IPS-NIHi11 (cell line): ENCODE results near the gene TTLL9.
"Not testable (repeated sequence)": the region's sequence is repeated elsewhere in the genome, so short reads cannot be mapped to it uniquely, and the experiment has no call there.

Experiments used
- DNase-seq: peaks from one replicate; pipeline ENCODE4 v3.0.0; 2012; ENCODE audit warnings: mixed read lengths, low spot score

Gene TTLL9

GRCh38 chr20:31883829-31884228 is 13.4 kb downstream of the TTLL9 start:
- no peak for DNase-seq

- DNase-seq, result no peak
Observed at GRCh38 chr20:31890646-31891045, 20.2 kb downstream of the TTLL9 start.

DNA sequence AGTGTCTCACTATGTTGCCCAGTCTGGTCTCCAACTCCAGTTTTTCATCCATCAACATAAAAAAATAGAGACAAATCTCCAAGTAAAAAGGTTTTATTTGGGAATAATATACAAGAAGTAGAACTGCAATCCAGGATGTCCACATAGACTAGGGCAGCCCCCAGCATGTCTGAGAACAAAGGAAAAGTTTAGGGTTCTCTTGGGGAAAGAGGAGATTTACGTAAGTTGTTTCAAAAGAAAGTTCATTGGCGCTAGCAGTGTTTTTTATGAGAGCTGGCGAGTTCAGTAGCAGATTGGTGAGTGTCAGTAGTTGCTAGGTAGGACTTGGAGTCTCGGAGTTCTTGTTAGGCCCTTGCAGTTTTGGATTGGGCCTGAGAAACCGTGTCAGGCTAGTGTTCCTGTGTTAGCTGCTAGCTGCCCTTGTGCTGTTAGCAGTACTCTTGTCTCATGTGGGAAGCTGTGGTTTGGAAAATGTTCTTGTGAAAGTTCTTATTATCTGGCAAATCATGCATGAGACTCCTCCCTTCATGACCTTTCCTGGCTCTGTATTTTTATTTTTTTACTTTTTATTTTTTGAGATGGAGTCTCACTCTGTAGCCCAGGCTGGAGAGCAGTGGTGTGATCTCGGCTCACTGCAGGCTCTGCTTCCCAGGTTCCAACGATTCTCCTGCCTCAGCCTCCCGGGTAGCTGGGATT is 24.7 kb downstream of the TTLL9 start:
- peak; percentile 77 for DNase-seq

DNA sequence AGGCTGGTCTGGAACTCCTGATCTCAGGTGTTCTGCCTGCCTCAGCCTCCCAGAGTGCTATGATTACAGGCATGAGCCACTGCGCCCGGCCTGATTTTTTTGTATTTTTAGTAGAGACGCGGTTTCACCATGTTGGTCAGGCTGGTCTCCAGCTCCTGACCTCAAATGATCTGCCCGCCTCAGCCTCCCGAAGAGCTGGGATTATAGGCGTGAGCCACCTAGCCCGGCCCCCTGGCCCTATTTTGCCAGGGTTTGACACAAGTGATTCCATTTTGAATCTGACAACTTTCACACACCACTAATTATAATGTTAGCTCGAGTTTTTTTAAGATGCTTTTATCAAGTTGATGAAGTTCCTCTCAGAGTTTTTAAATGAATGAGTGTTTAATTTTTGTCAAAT is 25.6 kb downstream of the TTLL9 start:
- DNase-seq, result no peak

DNA sequence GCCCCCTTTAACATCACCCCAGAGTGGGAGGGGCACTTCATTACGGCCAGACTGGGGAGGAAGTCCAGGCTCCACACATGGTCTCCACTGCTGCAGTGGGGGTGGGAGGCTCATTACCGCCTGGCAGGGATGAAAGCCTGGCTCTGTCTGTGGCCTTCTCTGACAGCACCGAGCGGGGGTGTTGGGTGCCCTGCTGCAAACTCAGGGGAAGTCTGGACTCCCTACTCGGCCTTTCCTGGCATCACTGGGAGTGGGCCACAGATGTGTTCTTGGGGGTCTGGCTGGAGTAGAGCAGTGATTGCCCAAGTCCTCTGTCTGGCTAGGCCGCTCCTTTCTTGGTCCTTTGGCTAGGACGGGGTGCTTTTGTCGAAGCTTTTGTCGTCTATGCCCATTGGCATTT is 27.1 kb downstream of the TTLL9 start:
- no peak for DNase-seq

- no peak for DNase-seq
Observed at GRCh38 chr20:31901615-31902014, 31.2 kb downstream of the TTLL9 start.

- DNase-seq, result no peak
Observed at GRCh38 chr20:31903627-31904386, 33.4 kb downstream of the TTLL9 start.

- no peak for DNase-seq
Observed at GRCh38 chr20:31906001-31906400, 35.6 kb downstream of the TTLL9 start.

- DNase-seq, result no peak
Observed at GRCh38 chr20:31907046-31907445, 36.6 kb downstream of the TTLL9 start.

GRCh38 chr20:31908016-31908415 is 37.6 kb downstream of the TTLL9 start:
- DNase-seq, result no peak

DNA sequence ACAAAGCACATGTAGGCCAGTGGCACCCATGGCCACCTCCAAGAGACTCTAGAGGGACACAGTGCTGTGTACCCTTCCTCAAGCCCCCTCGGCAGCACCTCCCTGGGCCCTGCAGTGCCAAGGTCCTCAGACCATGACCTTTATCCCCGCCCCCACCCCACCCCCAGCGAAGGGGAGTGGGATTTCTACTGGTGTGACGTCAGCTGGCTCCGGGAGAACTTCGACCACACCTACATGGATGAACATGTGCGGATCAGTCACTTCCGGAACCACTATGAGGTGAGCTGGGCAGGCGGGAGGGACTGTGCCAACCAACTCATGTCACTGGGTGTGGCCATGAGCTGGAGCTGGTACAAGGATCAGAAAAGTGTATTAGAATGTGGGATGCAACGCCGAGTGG is 38.0 kb downstream of the TTLL9 start:
- no peak for DNase-seq

DNA sequence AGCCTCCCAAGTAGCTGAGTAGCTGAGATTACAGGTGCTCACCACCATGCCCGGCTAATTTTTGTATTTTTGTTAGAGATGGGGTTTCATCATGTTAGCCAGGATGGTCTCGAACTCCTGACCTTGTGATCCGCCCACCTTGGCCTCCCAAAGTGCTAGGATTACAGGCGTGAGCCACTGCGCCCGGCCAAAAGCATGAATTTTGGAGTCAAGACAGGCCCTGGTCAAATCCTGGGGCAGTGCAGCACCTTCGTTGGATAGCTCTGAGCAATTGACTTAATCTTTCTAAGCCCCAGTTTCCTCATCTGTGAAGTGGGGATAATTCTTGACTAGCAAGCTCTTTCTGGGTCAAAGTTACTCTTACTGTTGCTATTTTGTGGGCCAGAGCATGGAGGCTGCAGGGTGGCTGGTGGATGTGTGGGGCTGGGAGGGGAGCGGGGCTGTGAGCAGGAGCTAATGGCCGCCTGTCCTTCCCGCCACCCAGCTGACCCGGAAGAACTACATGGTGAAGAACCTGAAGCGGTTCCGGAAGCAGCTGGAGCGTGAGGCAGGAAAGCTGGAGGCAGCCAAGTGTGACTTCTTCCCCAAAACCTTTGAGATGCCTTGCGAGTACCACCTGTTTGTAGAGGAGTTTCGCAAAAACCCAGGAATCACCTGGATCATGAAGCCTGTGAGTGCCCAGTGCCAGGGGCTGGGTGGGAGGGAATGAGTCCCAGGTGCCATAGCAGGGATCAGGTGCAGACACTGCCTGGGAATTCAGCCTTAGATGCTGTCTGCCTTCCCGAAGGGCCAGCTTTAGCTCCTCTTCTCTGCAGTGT is 39.0 kb downstream of the TTLL9 start:
- DNase-seq, result no peak

- DNase-seq, result no peak
Observed at GRCh38 chr20:31910071-31910803, 39.8 kb downstream of the TTLL9 start.

- DNase-seq, result no peak
Observed at GRCh38 chr20:31913431-31914157, 43.2 kb downstream of the TTLL9 start.

DNA sequence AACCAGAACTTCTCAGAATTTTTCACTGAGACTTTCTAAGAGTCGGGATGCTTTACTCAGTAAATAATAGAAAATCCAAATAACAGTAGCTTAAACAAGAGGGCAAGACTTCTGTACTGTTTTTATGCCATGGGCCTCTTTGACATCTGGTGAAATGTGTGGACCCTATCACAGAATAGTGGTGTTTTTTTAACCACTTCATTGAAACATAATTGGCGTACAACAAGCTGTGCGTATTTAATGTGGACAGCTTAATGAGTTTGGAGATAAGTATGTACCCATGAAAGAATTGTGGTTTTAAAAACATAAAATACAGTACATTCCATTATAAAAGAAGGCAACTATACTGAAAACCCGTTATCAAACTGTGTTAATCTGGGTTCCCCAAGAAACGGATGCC is 43.7 kb downstream of the TTLL9 start:
- DNase-seq, result no peak

DNA sequence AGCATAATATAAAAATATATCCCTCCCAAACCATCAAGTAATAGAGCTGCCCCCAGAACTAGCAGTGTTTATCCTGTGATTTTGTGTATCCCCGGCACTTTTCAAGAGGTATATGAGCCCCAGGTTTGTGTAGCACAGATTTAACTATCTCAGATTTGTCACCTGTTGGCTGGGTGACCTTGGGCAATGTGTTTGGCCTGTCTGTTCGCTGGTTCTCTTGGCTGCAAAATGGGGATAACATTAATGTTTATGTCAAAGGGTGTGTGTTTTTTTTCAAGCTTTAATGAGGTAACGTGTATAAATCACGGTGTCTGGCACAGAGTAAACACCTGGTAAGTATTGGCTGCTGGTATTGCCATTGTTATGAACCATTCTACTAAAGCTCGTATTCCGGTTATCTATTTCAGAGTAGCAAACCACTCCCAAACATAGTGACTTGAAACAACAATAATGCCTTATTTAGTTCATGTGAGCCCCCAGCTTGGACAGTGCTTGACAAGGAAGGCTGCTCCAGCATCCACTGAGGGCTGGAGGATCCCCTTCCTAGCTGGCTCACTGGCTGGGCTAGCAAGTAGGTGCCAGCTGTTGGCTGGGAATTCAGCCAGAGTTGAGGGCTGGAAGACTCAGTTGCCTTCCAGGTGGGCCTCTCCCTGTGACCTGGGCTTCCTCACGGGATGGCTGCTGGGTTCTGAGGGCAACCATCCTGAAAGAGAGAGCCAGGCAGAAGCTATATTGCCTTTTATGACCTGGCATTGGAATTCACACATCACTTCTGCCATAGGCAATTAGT is 45.3 kb downstream of the TTLL9 start:
- no peak for DNase-seq

GRCh38 chr20:31916708-31917107 is 46.3 kb downstream of the TTLL9 start:
- DNase-seq, result no peak

GRCh38 chr20:31917962-31918412 is 47.6 kb downstream of the TTLL9 start:
- DNase-seq, result not testable (repeated sequence)

DNA sequence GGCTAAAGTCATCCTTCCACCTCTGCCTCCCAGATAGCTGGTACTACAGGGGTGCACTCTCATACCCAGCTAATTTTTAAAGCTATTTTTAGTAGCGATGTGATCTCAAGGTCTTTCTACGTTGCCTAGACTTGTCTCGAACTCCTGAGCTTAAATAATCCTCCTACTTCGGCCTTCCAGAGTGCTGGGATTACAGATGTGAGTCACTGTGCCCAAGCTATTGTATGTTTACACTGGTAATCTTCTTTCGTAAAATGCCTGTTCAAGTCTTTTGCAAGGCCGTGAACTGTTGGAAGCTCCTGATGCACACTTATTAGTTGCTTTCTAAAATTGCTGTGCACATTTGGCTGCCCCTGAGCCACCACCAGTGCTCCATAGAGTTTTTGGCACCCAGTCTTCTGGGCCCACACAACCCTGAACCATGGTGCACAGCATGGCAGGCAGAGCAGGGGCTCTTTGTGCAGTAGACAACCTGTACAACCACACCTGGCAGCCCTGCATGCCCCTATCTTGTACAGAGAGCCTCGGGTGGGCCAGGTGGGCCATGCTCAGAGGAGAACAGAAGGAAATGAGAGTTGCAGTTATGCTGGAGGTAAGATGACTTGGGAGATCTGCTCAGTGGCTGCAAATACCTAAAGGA is 48.2 kb downstream of the TTLL9 start:
- DNase-seq, result no peak
